Panc1 (cell line): ENCODE measurements around the gene CYS1. TPM values are rescaled to one million over a fixed set of nuclear protein-coding genes. Genes with fewer than 3 reads are reported as not detected.

ENCODE experiments used
- ATAC-seq: fragments of 200-7000 bp; cut with Tn5 transposase; 2 replicates; pipeline ENCODE4 v1.9.1; 2020; ENCODE audit warnings: mild to moderate bottlenecking, moderate library complexity
- BruUV-seq: library from RNA; stranded (reverse); fragments of 400-500 nt; replicated peaks from 2 replicates; lab custom pipeline; 2021; lab: Mats Ljungman, UMichigan
- CTCF ChIA-PET: fragments of 300-600 bp; sonication (Branson Sonifier 250); formaldehyde crosslinking; loops from one replicate; lab custom pipeline; 2022; ENCODE audit warnings: antibody characterized with exemption; lab: Charles Lee
- POLR2A ChIA-PET: fragments of 300-600 bp; sonication (Branson Sonifier 250); formaldehyde crosslinking; loops from one replicate; lab custom pipeline; 2022; ENCODE audit warnings: antibody characterized with exemption; lab: Charles Lee
- DNase-seq: peaks from one replicate; pipeline ENCODE4 v3.0.0-alpha.2; 2010; ENCODE audit warnings: low read depth, low spot score
- H3K27ac ChIP-seq: 2 replicates; pipeline ENCODE4 v1.5.1; 2011; ENCODE audit warnings: mild to moderate bottlenecking, low read length, inconsistent platforms
- H3K27me3 ChIP-seq: fragments of 200-500 bp; sonication (Bioruptor generic); 2 replicates; pipeline ENCODE4 v1.6.0; 2014; ENCODE audit warnings: low read length, inconsistent platforms; ENCODE audit not compliant: control insufficient read depth, insufficient read depth
- H3K36me3 ChIP-seq: fragments of 200-500 bp; sonication (Bioruptor generic); 2 replicates; pipeline ENCODE4 v1.5.1; 2014; ENCODE audit warnings: inconsistent platforms, mild to moderate bottlenecking, low read length, moderate library complexity; ENCODE audit not compliant: control insufficient read depth, insufficient read depth
- H3K4me1 ChIP-seq: 2 replicates; pipeline ENCODE4 v1.5.1; 2011; ENCODE audit warnings: inconsistent platforms, mild to moderate bottlenecking, low read length, moderate library complexity; ENCODE audit not compliant: control insufficient read depth, insufficient read depth
- H3K4me3 ChIP-seq, 2 experiments: 2 replicates each; pipeline ENCODE4 v1.5.1; 2011 to 2012; ENCODE audit warnings: low read depth in 2 of 2, low read length in 2 of 2, mild to moderate bottlenecking in 2 of 2, inconsistent platforms in 1 of 2, moderate library complexity in 1 of 2
- H3K9me3 ChIP-seq: fragments of 200-500 bp; sonication (Bioruptor generic); 2 replicates; pipeline ENCODE4 v1.5.1; 2014; ENCODE audit warnings: low read depth, mild to moderate bottlenecking, inconsistent platforms, low read length, moderate library complexity; ENCODE audit not compliant: control insufficient read depth, insufficient read depth
- POLR2AphosphoS5 ChIP-seq: IDR thresholded peaks from 2 replicates; pipeline ENCODE4 v1.6.1; 2012; ENCODE audit warnings: mild to moderate bottlenecking, low read depth, low read length, moderate library complexity
- REST ChIP-seq, 2 experiments: IDR thresholded peaks; 2 replicates each; pipeline ENCODE4 v1.6.1; 2011 to 2012; ENCODE audit warnings: low read depth in 2 of 2, control low read depth in 1 of 2, low read length in 1 of 2, mild to moderate bottlenecking in 1 of 2, moderate library complexity in 1 of 2; ENCODE audit not compliant: insufficient read depth in 1 of 2
- SIN3A ChIP-seq: IDR thresholded peaks from 2 replicates; pipeline ENCODE4 v1.6.1; 2012; ENCODE audit warnings: low read depth, mild to moderate bottlenecking, low read length, moderate library complexity, borderline replicate concordance; ENCODE audit not compliant: insufficient read depth
- TCF7L2 ChIP-seq: IDR thresholded peaks from 2 replicates; pipeline ENCODE4 v1.6.1; 2011; ENCODE audit warnings: mild to moderate bottlenecking, low read depth, low read length, inconsistent platforms
- in situ Hi-C: cut with HindIII; loops from 2 replicates; pipeline ENCODE4 v1.10.0; 2016; ENCODE audit warnings: low sequenced_read_pairs, low pct_unique_long_range_greater_than_20kb
- intact Hi-C: fragments of 100-400 bp; cut with micrococcal nuclease; formaldehyde crosslinking; loops from one replicate; pipeline ENCODE4 v1.10.0; 2022; ENCODE audit not compliant: unreplicated experiment
- total RNA-seq: library from RNA; stranded (reverse); gene quantifications from one replicate; pipeline ENCODE4 v1.2.1, GENCODE V29; 2021; ENCODE audit not compliant: unreplicated experiment
- TF ChIP-seq, protein P1 (sequence below): fragments of 450-650 bp; IDR thresholded peaks from 2 replicates; pipeline ENCODE4 v1.5.1; 2017; ENCODE audit warnings: mild to moderate bottlenecking

Gene CYS1
- total RNA-seq, 1 experiment from 2014 or later, result 20.4 TPM

- POLR2A ChIA-PET, result no interaction called here
- Histone ChIP-seq H3K4me3 (no peak overlapping the region), H3K9me3 (no peaks in the 10 kb centered on the region), H3K27me3 (no peaks in the 10 kb centered on the region), H3K36me3 (no peaks in the 10 kb centered on the region), H3K4me1 (no peaks in the 10 kb centered on the region), H3K27ac (no peak overlapping the region)
- no TSS peak for BruUV-seq
- in situ Hi-C loops (no loop called here), intact Hi-C loops (no loop called here)
- no peak for ATAC-seq
- TF ChIP-seq POLR2AphosphoS5 (no peak), REST (IDR thresholded peaks at IDR 0.05; ENCODE audit: insufficient read depth in 1 of 2, low read depth in 2 of 2, low read length in 1 of 2) (no peak), SIN3A (no peak), TCF7L2 (no peak)
- TF ChIP-seq, protein P1, sequence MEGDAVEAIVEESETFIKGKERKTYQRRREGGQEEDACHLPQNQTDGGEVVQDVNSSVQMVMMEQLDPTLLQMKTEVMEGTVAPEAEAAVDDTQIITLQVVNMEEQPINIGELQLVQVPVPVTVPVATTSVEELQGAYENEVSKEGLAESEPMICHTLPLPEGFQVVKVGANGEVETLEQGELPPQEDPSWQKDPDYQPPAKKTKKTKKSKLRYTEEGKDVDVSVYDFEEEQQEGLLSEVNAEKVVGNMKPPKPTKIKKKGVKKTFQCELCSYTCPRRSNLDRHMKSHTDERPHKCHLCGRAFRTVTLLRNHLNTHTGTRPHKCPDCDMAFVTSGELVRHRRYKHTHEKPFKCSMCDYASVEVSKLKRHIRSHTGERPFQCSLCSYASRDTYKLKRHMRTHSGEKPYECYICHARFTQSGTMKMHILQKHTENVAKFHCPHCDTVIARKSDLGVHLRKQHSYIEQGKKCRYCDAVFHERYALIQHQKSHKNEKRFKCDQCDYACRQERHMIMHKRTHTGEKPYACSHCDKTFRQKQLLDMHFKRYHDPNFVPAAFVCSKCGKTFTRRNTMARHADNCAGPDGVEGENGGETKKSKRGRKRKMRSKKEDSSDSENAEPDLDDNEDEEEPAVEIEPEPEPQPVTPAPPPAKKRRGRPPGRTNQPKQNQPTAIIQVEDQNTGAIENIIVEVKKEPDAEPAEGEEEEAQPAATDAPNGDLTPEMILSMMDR, result no peak
- no peak for DNase-seq
- CTCF ChIA-PET, result no interaction called here
Observed at GRCh38 chr2:10063566-10063965, 16.6 kb downstream of the CYS1 start.

DNA sequence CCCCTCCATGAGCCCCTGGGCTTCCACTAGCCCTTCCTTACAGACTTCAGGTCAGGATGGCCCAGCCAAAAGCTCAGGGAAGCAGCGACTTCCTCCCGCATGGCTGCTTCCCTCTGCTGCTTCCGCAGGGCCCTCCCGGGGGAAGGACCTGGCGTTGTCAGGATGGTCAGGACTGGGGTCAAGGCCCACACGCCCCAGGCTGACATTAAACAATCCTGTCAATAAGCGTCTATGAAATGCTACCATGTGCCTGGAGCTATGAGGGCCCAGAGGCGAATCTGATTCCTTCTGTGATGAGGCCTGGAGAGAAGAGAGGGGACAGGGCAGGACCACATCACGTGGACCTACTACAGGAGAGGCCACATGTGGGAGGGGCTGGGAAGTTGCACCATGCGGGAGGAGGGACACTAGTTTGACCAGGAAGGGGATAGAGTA, 17.3 kb downstream of the CYS1 start:
- no peak for TF ChIP-seq POLR2AphosphoS5
- TF ChIP-seq, protein P1, result no peak

More for the DNA sequence above, 17.3 kb downstream of the CYS1 start:
- Histone ChIP-seq H3K27me3 (no peaks in the 10 kb centered on the region), H3K4me1 (peaks cover 3% of the 10 kb centered on the region), H3K4me3 (no peak overlapping the region), H3K36me3 (no peaks in the 10 kb centered on the region), H3K9me3 (no peaks in the 10 kb centered on the region), H3K27ac (no peak overlapping the region)
- in situ Hi-C loops (no loop called here), intact Hi-C loops (no loop called here)
- CTCF ChIA-PET, result no interaction called here
- POLR2A ChIA-PET, result no interaction called here
- no peak for DNase-seq
- no peak for ATAC-seq
- no TSS peak for BruUV-seq
